ENCODE results near the gene HOXA11.

GRCh38 chr7:27194686-27195379, 9.8 kb upstream of the HOXA11 start:
- TF ChIP-seq MAX (IDR thresholded peaks at IDR 0.05; ENCODE audit: low read depth, low read length) (no peak), POLR2A (IDR thresholded peaks at IDR 0.05; ENCODE audit: extremely low read depth, insufficient read length) (no peak), CTCF (IDR thresholded peaks at IDR 0.05; ENCODE audit: low read depth, low read length) (no peak)
